Endothelial cell of umbilical vein (primary cell): ENCODE measurements around the gene B4GALT6. TPM values are rescaled to one million over a fixed set of nuclear protein-coding genes. Genes with fewer than 3 reads are reported as not detected.

ENCODE experiments used
- BruUV-seq: library from RNA; stranded (reverse); fragments of 400-500 nt; replicated peaks from 2 replicates; lab custom pipeline; 2021; lab: Mats Ljungman, UMichigan
- CTCF ChIA-PET: fragments of 300-600, 350-600 bp; sonication (Branson Sonifier 250); formaldehyde crosslinking; loops from one replicate; lab custom pipeline; 2021; ENCODE audit warnings: antibody characterized with exemption, inconsistent platforms; lab: Charles Lee
- POLR2A ChIA-PET: fragments of 300-600, 350-600 bp; sonication (Branson Sonifier 250); formaldehyde crosslinking; loops from one replicate; lab custom pipeline; 2021; ENCODE audit warnings: antibody characterized with exemption, inconsistent platforms; lab: Charles Lee
- DNase-seq: peaks from one replicate; pipeline ENCODE4 v3.0.0-alpha.2; 2011; ENCODE audit warnings: low read depth, low spot score
- FAIRE-seq: peaks from 2 replicates; lab custom pipeline; 2011; peaks lifted over from hg19 to GRCh38; lab: Jason Lieb, UNC
- H2AFZ ChIP-seq: 2 replicates; pipeline ENCODE4 v1.6.0; 2012; ENCODE audit warnings: low read depth, low read length, control low read depth, inconsistent platforms
- H3K27ac ChIP-seq: 2 replicates; pipeline ENCODE4 v1.5.1; 2011; ENCODE audit warnings: low read depth, mild to moderate bottlenecking, control low read depth, low read length, moderate library complexity; ENCODE audit not compliant: insufficient read depth
- H3K27me3 ChIP-seq, 2 experiments: 2 replicates each; pipeline versions ENCODE4 v1.6.0 to v1.6.1; 2011; ENCODE audit warnings: low read length in 2 of 2, mixed read lengths in 1 of 2; ENCODE audit not compliant: control insufficient read depth in 2 of 2, insufficient read depth in 2 of 2
- H3K36me3 ChIP-seq, 2 experiments: 2 replicates in 1 of 2; 3 replicates in 1 of 2; pipeline ENCODE4 v1.5.1; 2011; ENCODE audit warnings: low read length in 2 of 2, mild to moderate bottlenecking in 1 of 2, moderate library complexity in 1 of 2; ENCODE audit not compliant: control insufficient read depth in 2 of 2, insufficient read depth in 2 of 2; ENCODE audit errors: extremely low read depth in 1 of 2
- H3K4me1 ChIP-seq: 3 replicates; pipeline ENCODE4 v1.5.1; 2011; ENCODE audit warnings: mild to moderate bottlenecking, low read length; ENCODE audit not compliant: control insufficient read depth, insufficient read depth; ENCODE audit errors: extremely low read depth
- H3K4me2 ChIP-seq: 2 replicates; pipeline ENCODE4 v1.6.1; 2011; ENCODE audit warnings: low read length, control low read depth, mixed read lengths; ENCODE audit not compliant: insufficient read depth
- H3K4me3 ChIP-seq, 3 experiments: fragments of 200-600 bp in 1 of 3; sonication (generic), shearing (Covaris generic) in 1 of 3; replicated peaks in 1 of 3; 2 replicates each; pipeline ENCODE4 v1.5.1; 2011 to 2016; ENCODE audit warnings: control low read depth in 3 of 3, low read length in 3 of 3, mild to moderate bottlenecking in 2 of 3, inconsistent platforms in 1 of 3, low read depth in 1 of 3, moderate library complexity in 1 of 3; ENCODE audit not compliant: insufficient read depth in 1 of 3
- H3K79me2 ChIP-seq: 2 replicates; pipeline ENCODE4 v1.6.0; 2012; ENCODE audit warnings: low read length, inconsistent platforms; ENCODE audit not compliant: control insufficient read depth, insufficient read depth
- H3K9ac ChIP-seq: replicated peaks from 2 replicates; pipeline ENCODE3; 2011; ENCODE audit warnings: low read length, control low read depth; ENCODE audit not compliant: insufficient read depth; ENCODE audit errors: extremely low read depth
- H3K9me1 ChIP-seq: replicated peaks from 3 replicates; pipeline ENCODE4 v1.6.0; 2011; ENCODE audit warnings: mild to moderate bottlenecking, low read length; ENCODE audit not compliant: control insufficient read depth, insufficient read depth; ENCODE audit errors: extremely low read depth
- H3K9me3 ChIP-seq: replicated peaks from 2 replicates; pipeline ENCODE4 v1.5.1; 2012; ENCODE audit warnings: low read length, inconsistent platforms; ENCODE audit not compliant: control insufficient read depth, insufficient read depth
- H4K20me1 ChIP-seq: replicated peaks from 2 replicates; pipeline ENCODE3; 2011; ENCODE audit warnings: mild to moderate bottlenecking, low read length; ENCODE audit not compliant: control insufficient read depth, insufficient read depth; ENCODE audit errors: extremely low read depth
- CTCF ChIP-seq, 2 donors: IDR thresholded peaks; 1 replicate in 1 of 2; 2 replicates in 1 of 2; pipeline ENCODE4 v1.5.1; 2011; ENCODE audit warnings: low read length in 2 of 2, mild to moderate bottlenecking in 2 of 2, moderate library complexity in 2 of 2, control low read depth in 1 of 2, inconsistent platforms in 1 of 2, low read depth in 1 of 2; ENCODE audit not compliant: insufficient read depth in 1 of 2; ENCODE audit errors: extremely low read depth in 1 of 2
- GATA2 ChIP-seq: IDR thresholded peaks from 2 replicates; pipeline ENCODE4 v1.7.0; 2011; ENCODE audit warnings: low read depth, mild to moderate bottlenecking, moderate library complexity, mixed read lengths, low read length; ENCODE audit not compliant: insufficient read length, insufficient read depth
- MYC ChIP-seq: IDR thresholded peaks from one replicate; pipeline ENCODE4 v1.6.1; 2011; ENCODE audit warnings: mild to moderate bottlenecking, low read depth, low read length
- POLR2A ChIP-seq: IDR thresholded peaks from 2 replicates; pipeline ENCODE4 v1.6.1; 2012; ENCODE audit warnings: low read depth, mild to moderate bottlenecking, control low read depth, low read length
- dilution Hi-C: fragments of 300-500 bp; cut with MboI; formaldehyde crosslinking; loops from one replicate; pipeline ENCODE4 v1.15.0; 2019; ENCODE audit warnings: low sequenced_read_pairs; ENCODE audit not compliant: extremely low pct_ligation_motif_present
- intact Hi-C: fragments of 100-400 bp; cut with micrococcal nuclease; formaldehyde crosslinking; loops from one replicate; pipeline ENCODE4 v1.10.0; 2022
- polyA plus RNA-seq, 4 experiments: library from polyadenylated mRNA; depleted of rRNA in 3 of 4; stranded (reverse) in 3 of 4; unstranded in 1 of 4; fragments of >200 nt; gene quantifications; 2 replicates each; pipeline versions ENCODE4 v1.2.1 to v1.2.3, GENCODE V29; 2011 to 2012; ENCODE audit warnings: missing spikeins in 1 of 4
- total RNA-seq: library from RNA; stranded (reverse); gene quantifications from 2 replicates; pipeline ENCODE4 v1.2.3, GENCODE V29; 2021
- TF ChIP-seq, protein P1 (sequence below): IDR thresholded peaks from 2 replicates; pipeline ENCODE4 v1.6.1; 2011; ENCODE audit not compliant: insufficient read depth, insufficient read length

The B4GALT6 gene
- total and polyA plus RNA-seq, 2 donors (not counting 3 experiments of a cell fraction or from before 2014, with no cell fraction given) = 3.9 to 24.2 TPM

GRCh38 chr18:31660763-31661162 is 23.6 kb downstream of the B4GALT6 start:
- H3K4me3 ChIP-seq = no peak overlapping the region
- H3K9ac ChIP-seq = no peak overlapping the region
- no peaks in the 10 kb centered on the region for H3K79me2 ChIP-seq
- no peak overlapping the region for H3K4me2 ChIP-seq
- H3K27ac ChIP-seq = no peak overlapping the region
- H3K4me1 ChIP-seq = no peaks in the 10 kb centered on the region
- POLR2A ChIA-PET = no interaction called here
- peaks cover 2% of the 10 kb centered on the region for H3K9me1 ChIP-seq
- DNase-seq = no peak
- dilution Hi-C loops (no loop called here), intact Hi-C loops (no loop called here)
- TF ChIP-seq POLR2A (no peak), CTCF (IDR thresholded peaks at IDR 0.05; ENCODE audit: extremely low read depth in 1 of 2, insufficient read depth in 1 of 2, low read depth in 1 of 2, low read length in 2 of 2) (no peak)
- TF ChIP-seq, protein P1, sequence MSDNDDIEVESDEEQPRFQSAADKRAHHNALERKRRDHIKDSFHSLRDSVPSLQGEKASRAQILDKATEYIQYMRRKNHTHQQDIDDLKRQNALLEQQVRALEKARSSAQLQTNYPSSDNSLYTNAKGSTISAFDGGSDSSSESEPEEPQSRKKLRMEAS = no peak
- no peak overlapping the region for H2AFZ ChIP-seq
- no peaks in the 10 kb centered on the region for H3K9me3 ChIP-seq
- CTCF ChIA-PET = interaction anchor here (0.9 kb wide), 1 partner anchor 12 kb away, joined by 5 read pairs; no protein-coding TSS in a partner anchor
- no peaks in the 10 kb centered on the region for H3K27me3 ChIP-seq
- BruUV-seq = no TSS peak
- no peak for FAIRE-seq
- no peaks in the 10 kb centered on the region for H4K20me1 ChIP-seq
- no peaks in the 10 kb centered on the region for H3K36me3 ChIP-seq

DNA sequence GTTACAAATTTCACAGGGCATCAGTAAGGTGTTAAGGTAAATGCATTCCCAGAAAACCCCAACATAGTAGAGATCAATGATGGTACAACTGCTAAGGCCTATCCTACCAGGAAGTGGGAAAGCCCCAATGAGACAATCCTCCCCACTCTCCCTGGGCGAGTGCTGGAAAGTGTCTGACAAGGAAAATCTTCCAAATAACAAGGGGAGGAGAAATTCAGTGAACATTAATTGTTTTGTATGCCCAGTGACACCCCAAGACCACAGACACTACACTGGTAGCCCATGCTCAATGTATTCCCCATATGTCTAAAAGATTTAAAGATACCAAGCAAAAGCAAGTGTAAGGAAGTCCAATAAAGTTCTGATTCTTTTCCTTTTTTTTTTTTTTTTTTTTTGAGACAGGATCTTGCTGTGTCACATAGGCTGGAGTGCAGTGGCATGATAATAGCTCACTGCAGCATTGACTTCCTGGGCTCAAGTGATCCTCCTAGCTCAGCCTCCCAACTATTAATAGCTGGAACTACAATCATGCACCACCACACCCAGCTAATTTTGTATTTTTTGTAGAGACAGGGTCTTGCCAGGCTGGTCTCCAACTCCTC is 24.7 kb downstream of the B4GALT6 start:
- dilution Hi-C loops = no loop called here
- POLR2A ChIA-PET = no interaction called here
- BruUV-seq = no TSS peak

More for the DNA sequence above, 24.7 kb downstream of the B4GALT6 start:
- intact Hi-C loops = no loop called here
- TF ChIP-seq MYC = no peak
- TF ChIP-seq GATA2 = no peak
- TF ChIP-seq POLR2A = no peak
- no peak overlapping the region for H3K27ac ChIP-seq
- H3K79me2 ChIP-seq = no peaks in the 10 kb centered on the region
- no peak overlapping the region for H2AFZ ChIP-seq
- H3K27me3 ChIP-seq = no peaks in the 10 kb centered on the region
- DNase-seq = no peak
- H3K9me3 ChIP-seq = no peaks in the 10 kb centered on the region
- H3K4me2 ChIP-seq = no peak overlapping the region
- peaks cover 2% of the 10 kb centered on the region for H3K9me1 ChIP-seq
- FAIRE-seq = no peak
- H4K20me1 ChIP-seq = no peaks in the 10 kb centered on the region
- peaks cover 7% of the 10 kb centered on the region for H3K4me1 ChIP-seq
- H3K9ac ChIP-seq = no peak overlapping the region
- no peak overlapping the region for H3K4me3 ChIP-seq
- H3K36me3 ChIP-seq = no peaks in the 10 kb centered on the region
- CTCF ChIA-PET = interaction anchor here (0.7 kb wide), 1 partner anchor 26 kb away, joined by 3 read pairs; no protein-coding TSS in a partner anchor
